ENCODE data around the gene ITGB1BP1. TPM values are rescaled to one million over a fixed set of nuclear protein-coding genes. Genes with fewer than 3 reads are reported as not detected.

ITGB1BP1 gene
- total and polyA plus RNA-seq, 2 of the 13 experiments (the other 11 are each of a cell fraction or from before 2014, with no cell fraction given) = 106 to 108 TPM

DNA sequence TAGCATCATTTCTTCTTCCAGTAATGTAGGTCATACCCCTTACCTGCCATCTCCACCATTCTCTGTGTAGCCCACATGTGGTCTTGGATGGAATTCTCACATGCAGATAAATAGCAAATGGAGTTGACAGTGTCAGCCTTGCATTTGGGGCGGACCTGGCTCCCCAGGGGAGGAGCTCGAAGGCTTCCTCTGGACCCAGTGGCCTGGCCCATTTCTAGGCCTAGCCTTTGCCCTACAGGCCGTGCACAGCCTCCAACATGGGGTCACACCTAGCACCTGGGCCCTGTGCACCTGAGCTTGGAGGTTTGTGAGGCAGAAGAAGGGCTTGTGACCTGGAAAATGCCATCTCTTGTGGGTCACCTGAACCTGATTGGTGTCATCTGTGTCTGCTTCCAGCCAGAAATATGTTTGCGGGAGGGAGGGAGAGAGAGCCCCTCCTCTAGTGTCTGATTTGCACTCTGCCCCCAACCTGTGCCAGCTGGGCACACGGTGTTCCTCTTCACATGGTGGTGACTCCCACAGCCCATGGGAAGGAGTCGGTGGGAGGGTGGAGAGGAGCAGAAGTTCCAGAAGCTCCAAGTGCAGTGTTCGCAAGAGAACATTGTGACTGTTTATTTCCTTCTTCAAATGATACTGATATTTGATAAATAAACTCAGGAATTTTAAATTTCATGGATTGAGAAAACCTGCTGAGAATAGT is 33.0 kb downstream of the ITGB1BP1 start:
- Histone ChIP-seq H3K27ac (ENCODE audit: extremely low read length, insufficient read depth, low read length) (no peak overlapping the region), H3K36me3 (replicated peaks in 1 of 2; ENCODE audit: control insufficient read depth in 1 of 2, insufficient read depth in 2 of 2, low read length in 2 of 2) (peaks cover 4 to 28% of the 10 kb centered on the region in 2 experiments; a peak in 4 of 5 replicates), H3K79me2 (ENCODE audit: insufficient read depth, low read length) (no peaks in the 10 kb centered on the region), H3K9me3 (ENCODE audit: low read length) (no peaks in the 10 kb centered on the region), H2AFZ (ENCODE audit: low read length) (no peak overlapping the region), H3K4me2 (ENCODE audit: low read depth, low read length) (no peak overlapping the region), H3K4me1 (ENCODE audit: insufficient read depth, low read length) (peaks cover 51% of the 10 kb centered on the region), H3K4me3 (replicated peaks in 1 of 3; ENCODE audit: insufficient read depth in 1 of 3, low read depth in 2 of 3, low read length in 3 of 3) (no peak overlapping the region), H4K20me1 (ENCODE audit: insufficient read depth, low read length) (no peaks in the 10 kb centered on the region), H3K9ac (ENCODE audit: insufficient read depth, low read depth, low read length) (no peak overlapping the region), H3K27me3 (ENCODE audit: control insufficient read depth in 1 of 2, insufficient read depth in 2 of 2, low read length in 2 of 2) (no peaks in the 10 kb centered on the region)
- POLR2A ChIA-PET = interaction anchor here (4.1 kb wide), 1 partner anchor 32 kb away, joined by 44 read pairs; the partner anchor contains the start of genes CPSF3 and ITGB1BP1
- no peak for DNase-seq (ENCODE audit: low spot score)
- no TSS peak for BruUV-seq (replicated peaks)
- in situ Hi-C loops (cut with HindIII; ENCODE audit: extremely low pct_ligation_motif_present, low pct_unique_long_range_greater_than_20kb) (no loop called here), intact Hi-C loops (cut with micrococcal nuclease; ENCODE audit: unreplicated experiment) (no loop called here)
- 95% methylated on average over 7 of the region's 7 CpGs for WGBS (ENCODE audit: low lambda C conversion rate)
- ATAC-seq = no peak
- CTCF ChIA-PET (ENCODE audit: low intra/inter-chr PET ratio, low total read pairs) = no interaction called here
- FAIRE-seq = no peak
- TF ChIP-seq KLF6 (CRISPR knock-in tag; IDR thresholded peaks at IDR 0.05) = no peak
- TF ChIP-seq ZNF12 (CRISPR knock-in tag; IDR thresholded peaks at IDR 0.05) = no peak
- TF ChIP-seq ATF7 (IDR thresholded peaks at IDR 0.05) = no peak
- TF ChIP-seq ATF7 (CRISPR knock-in tag; IDR thresholded peaks at IDR 0.05) = no peak
- TF ChIP-seq LRRFIP1 (CRISPR knock-in tag; conservative IDR thresholded peaks at IDR 0.05) = no peak
- TF ChIP-seq ZNF143 (CRISPR knock-in tag; IDR thresholded peaks at IDR 0.05) = no peak
- no peak for TF ChIP-seq AKNA (CRISPR knock-in tag; IDR thresholded peaks at IDR 0.05; ENCODE audit: borderline replicate concordance)
- no peak for TF ChIP-seq MAFK (conservative IDR thresholded peaks at IDR 0.05 in 1 of 2, IDR thresholded peaks at IDR 0.05 in 1 of 2; ENCODE audit: low read length in 2 of 2)
- no peak for TF ChIP-seq ZNF773 (CRISPR knock-in tag; IDR thresholded peaks at IDR 0.05; ENCODE audit: borderline replicate concordance)
- no peak for TF ChIP-seq ZNF234 (CRISPR knock-in tag; conservative IDR thresholded peaks at IDR 0.05)
- TF ChIP-seq ZNF30 (CRISPR knock-in tag; IDR thresholded peaks at IDR 0.05) = no peak
- TF ChIP-seq SATB2 (CRISPR knock-in tag; IDR thresholded peaks at IDR 0.05) = no peak
- TF ChIP-seq, protein P1, sequence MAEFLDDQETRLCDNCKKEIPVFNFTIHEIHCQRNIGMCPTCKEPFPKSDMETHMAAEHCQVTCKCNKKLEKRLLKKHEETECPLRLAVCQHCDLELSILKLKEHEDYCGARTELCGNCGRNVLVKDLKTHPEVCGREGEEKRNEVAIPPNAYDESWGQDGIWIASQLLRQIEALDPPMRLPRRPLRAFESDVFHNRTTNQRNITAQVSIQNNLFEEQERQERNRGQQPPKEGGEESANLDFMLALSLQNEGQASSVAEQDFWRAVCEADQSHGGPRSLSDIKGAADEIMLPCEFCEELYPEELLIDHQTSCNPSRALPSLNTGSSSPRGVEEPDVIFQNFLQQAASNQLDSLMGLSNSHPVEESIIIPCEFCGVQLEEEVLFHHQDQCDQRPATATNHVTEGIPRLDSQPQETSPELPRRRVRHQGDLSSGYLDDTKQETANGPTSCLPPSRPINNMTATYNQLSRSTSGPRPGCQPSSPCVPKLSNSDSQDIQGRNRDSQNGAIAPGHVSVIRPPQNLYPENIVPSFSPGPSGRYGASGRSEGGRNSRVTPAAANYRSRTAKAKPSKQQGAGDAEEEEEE (CRISPR knock-in tag; IDR thresholded peaks at IDR 0.05; ENCODE audit: borderline replicate concordance) = no peak
- TF ChIP-seq SMARCE1 (IDR thresholded peaks at IDR 0.05; ENCODE audit: borderline replicate concordance) = no peak
- TF ChIP-seq ZNF879 (CRISPR knock-in tag; IDR thresholded peaks at IDR 0.05) = no peak
- no peak for TF ChIP-seq ZNF75D (CRISPR knock-in tag; IDR thresholded peaks at IDR 0.05; ENCODE audit: borderline replicate concordance)
- no peak for TF ChIP-seq ZNF207 (IDR thresholded peaks at IDR 0.05; ENCODE audit: borderline replicate concordance)

Data from HepG2 (cell line).